Hippocampal formation (tissue), 2 donors: ENCODE results near the gene HEG1.
A peak's percentile ranks its signal among the peaks of the same experiment; 100 is the strongest.

Experiments used
- DNase-seq, 2 donors: peaks; one replicate each; lab custom pipeline; 2025; lab: John Stamatoyannopoulos, UW

HEG1 gene

GRCh38 chr3:125072301-125072700 lies 16.5 kb upstream of the HEG1 start:
- DNase-seq = no peak

GRCh38 chr3:125069968-125070745 lies 14.4 kb upstream of the HEG1 start:
- DNase-seq = no peak

- DNase-seq = no peak
These were observed 13.7 kb upstream of the HEG1 start for GRCh38 chr3:125069452-125069851.

- no peak for DNase-seq
These were observed 12.5 kb upstream of the HEG1 start for GRCh38 chr3:125068265-125068664.

- DNase-seq = no peak
These were observed 11.4 kb upstream of the HEG1 start for GRCh38 chr3:125067225-125067624.

- DNase-seq = no peak
These were observed 7.3 kb upstream of the HEG1 start for GRCh38 chr3:125062904-125063618.

- no peak for DNase-seq
These were observed 5.8 kb upstream of the HEG1 start for GRCh38 chr3:125061646-125062045.

- no peak for DNase-seq
These were observed 5.4 kb upstream of the HEG1 start for GRCh38 chr3:125061170-125061569.

GRCh38 chr3:125059488-125060245 lies 3.9 kb upstream of the HEG1 start:
- DNase-seq = no peak

- no peak for DNase-seq
These were observed 3.2 kb upstream of the HEG1 start for GRCh38 chr3:125058959-125059358.

- DNase-seq = no peak
These were observed 2.7 kb upstream of the HEG1 start for GRCh38 chr3:125058529-125058928.

GRCh38 chr3:125057186-125057850 lies 1.5 kb upstream of the HEG1 start:
- no peak for DNase-seq

GRCh38 chr3:125055331-125055912 lies 375 bp downstream of the HEG1 start:
- peak in 1 of 2 donors; percentile 70 for DNase-seq

- peak in 1 of 2 donors; percentile 60 for DNase-seq
These were observed 1.1 kb downstream of the HEG1 start for GRCh38 chr3:125054449-125055329.

GRCh38 chr3:125054062-125054448 lies 1.7 kb downstream of the HEG1 start:
- no peak for DNase-seq

- DNase-seq = no peak
These were observed 2.5 kb downstream of the HEG1 start for GRCh38 chr3:125053304-125053699.

GRCh38 chr3:125052624-125053303 lies 3.0 kb downstream of the HEG1 start:
- DNase-seq = peak in 1 of 2 donors; percentile 23

- peak; percentile 25 to 30 for DNase-seq
These were observed 3.8 kb downstream of the HEG1 start for GRCh38 chr3:125051715-125052581.

GRCh38 chr3:125051205-125051604 lies 4.6 kb downstream of the HEG1 start:
- DNase-seq = no peak
